AML-193 (cell line): ENCODE results near the gene FBLN2.

Source experiments
- DNase-seq, 2 experiments: peaks; one replicate each; lab custom pipeline; 2025; lab: John Stamatoyannopoulos, UW

The FBLN2 gene

DNA sequence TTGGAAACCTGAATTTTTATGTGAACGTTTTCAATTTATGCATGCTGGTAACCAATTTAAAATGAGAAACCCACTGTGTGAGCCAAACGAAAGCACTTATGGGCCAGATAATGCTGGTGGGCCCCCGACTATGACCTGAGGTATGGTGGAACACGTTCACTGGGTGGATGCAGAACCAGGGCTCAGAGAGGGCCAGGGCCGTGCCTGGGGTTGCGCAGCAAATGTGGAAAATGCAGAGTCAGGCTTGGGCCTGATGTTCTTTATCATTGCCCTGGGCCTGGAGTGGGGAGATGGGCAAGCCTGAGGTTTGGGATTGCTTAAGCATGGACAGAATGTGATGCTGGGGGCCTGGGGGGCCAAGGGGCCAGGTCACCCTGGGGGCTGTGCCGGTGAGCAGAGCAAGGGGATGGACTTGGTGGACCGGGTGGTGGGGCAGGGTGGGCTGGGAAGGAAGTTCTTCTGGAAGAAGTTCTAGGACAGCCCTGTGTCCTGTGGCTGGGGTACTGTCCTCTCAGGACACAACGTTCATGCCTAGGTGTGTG lies 17.9 kb downstream of the FBLN2 start:
- DNase-seq: no peak

DNA sequence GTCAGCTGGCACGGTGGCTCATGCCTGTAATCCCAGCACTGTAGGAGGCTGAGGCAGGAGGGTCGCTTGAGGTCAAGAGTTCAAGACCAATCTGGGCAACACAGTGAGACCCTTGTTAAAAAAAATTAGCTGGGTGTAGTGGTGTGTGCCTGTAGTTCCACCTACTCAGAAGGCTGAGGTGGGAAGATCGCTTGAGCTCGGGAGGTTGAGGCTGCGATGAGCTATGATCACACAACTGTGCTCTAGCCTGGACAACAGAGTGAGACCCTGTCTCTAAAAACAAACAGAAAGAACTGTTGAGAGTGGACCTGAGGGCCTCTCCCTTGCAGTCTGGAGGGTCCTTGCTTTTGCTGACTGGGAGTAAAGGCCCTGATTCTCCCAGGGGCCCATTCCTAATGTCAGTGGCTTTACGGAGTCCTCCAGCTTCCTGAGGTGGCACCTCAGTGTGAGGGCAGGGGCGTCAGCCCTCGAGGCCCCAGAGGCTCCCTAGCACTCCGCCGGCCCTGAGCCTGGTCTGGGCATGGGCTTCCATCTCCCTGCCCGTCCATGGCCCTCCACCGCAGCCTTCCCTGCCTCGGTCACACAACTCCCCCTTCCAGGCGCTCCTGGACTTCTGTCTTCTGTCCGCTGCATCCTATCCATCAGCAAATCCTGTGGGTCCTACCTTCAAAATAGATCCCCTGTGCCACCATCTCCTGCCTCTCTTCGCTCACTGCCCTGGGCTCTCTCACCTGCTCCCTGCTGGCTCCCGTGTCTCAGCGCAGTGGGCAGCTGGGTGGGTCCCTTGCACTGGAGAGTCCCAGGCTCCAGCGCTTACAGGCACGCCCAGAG lies 19.0 kb downstream of the FBLN2 start:
- no peak for DNase-seq

- no peak for DNase-seq
These were observed 19.6 kb downstream of the FBLN2 start for GRCh38 chr3:13568515-13569028.

- DNase-seq: no peak
These were observed 20.3 kb downstream of the FBLN2 start for GRCh38 chr3:13569201-13569600.

GRCh38 chr3:13569641-13570390 lies 20.9 kb downstream of the FBLN2 start:
- DNase-seq: no peak

GRCh38 chr3:13570391-13571194 lies 21.7 kb downstream of the FBLN2 start:
- no peak for DNase-seq

DNA sequence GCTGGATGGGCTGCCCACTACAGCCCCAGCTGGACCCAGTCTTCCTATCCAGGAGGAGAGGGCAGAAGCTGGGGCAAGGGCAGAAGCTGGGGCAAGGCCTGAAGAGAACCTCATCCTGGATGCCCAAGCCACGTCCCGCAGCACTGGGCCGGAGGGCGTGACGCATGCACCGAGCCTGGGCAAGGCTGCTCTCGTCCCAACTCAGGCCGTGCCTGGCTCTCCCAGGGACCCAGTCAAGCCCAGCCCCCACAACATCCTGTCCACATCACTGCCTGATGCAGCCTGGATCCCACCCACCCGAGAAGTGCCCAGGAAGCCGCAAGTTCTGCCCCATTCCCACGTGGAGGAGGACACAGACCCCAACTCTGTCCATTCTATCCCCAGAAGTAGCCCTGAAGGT lies 22.3 kb downstream of the FBLN2 start:
- no peak for DNase-seq

GRCh38 chr3:13571831-13572750 lies 23.2 kb downstream of the FBLN2 start:
- no peak for DNase-seq

DNA sequence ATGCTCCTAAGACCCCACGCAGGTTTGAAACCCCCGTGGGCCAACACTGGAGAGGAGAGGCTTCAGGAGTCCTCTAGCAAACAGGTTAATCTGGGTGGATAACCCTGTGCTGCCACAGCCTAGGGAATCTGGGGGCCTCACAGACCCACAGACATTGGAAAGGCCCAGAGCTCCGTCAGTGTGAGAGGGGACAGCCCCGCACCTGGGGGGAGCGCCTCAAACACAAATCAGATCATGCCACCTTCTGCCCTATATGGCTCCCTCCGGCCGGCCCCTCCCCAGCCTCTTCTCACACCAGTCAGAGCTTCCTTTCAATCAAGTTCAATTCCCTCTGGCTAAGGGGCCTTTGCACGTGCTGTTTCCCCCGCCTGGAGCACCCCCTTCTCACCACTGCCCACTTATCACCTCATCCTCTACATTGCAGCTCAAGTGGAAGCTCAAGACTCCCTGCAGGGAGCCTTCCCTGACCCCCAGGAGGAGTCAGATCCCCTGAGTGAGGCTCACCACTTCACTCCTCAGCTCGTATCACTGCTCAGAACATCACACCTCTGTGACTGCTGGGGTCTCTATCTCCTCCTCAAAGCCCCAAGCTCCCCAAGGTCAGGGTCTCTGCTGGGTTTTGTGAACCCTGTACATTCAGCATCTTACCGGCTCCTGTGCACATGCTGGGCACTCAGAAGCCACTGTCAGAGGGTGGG lies 24.1 kb downstream of the FBLN2 start:
- no peak for DNase-seq

DNA sequence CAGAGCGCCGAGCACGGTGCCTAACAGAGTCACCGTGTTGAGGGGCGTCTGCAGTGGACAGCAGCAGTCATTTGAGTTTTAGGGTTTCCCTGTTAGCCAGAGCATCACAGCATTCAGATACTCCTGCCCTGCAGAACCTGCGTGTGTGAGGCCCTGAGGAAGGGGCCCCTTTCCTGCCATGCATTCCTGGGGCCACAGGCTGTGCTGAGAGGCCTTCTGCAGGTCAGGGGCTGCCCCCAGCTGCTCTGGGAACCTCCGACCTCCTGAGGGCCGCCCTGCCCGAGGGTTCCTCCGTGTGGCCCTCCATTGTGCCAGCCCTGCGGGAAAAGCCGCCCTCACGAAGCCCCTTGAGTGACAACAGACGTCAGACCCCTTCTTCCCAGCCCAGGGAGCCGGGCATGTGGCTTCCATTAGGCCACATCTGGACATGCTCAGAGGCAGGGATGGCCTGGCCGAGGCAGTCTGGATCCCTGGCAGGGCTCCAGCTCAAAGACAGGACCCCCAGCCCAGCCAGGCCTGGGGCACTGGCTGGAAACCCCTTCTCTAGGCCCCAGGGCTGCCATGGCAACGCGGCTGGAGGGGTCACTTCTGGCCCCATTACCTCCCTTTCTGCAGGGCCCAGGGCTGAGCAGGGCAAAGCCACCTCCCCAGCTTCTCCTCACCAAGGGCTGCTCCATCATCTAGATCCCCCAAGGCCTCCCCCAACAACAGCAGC lies 25.3 kb downstream of the FBLN2 start:
- no peak for DNase-seq

GRCh38 chr3:13574798-13575451 lies 26.0 kb downstream of the FBLN2 start:
- no peak for DNase-seq

DNA sequence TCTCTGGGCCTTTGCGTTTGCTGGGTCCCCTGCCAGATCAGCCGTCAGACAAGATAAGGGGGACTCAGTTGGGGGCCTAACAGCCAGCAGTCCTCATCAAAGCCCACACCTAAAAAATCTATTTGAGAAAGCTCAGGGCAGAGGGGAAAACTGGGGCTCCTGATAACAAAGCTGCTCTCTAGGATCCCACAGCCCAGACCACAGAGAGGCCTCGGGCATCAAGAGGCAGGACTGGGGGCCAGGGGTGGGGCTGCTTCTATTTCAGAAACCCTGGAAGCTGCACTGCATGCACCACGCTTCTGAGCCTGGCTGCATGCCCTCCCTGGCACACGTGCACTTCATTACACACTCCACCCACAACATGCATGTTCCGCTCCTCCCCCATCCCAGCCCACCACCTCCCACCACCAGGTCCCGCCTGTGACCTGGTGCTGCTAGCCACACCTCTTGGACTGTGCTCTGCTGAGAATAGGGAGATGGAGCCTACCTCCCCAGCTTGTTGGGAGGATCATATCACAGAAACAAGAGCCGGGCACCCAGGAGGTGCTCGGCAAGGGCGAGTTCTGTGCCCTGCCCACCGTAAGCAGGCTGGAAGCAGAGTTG lies 26.6 kb downstream of the FBLN2 start:
- DNase-seq: no peak

GRCh38 chr3:13577181-13578121 lies 28.5 kb downstream of the FBLN2 start:
- no peak for DNase-seq

DNA sequence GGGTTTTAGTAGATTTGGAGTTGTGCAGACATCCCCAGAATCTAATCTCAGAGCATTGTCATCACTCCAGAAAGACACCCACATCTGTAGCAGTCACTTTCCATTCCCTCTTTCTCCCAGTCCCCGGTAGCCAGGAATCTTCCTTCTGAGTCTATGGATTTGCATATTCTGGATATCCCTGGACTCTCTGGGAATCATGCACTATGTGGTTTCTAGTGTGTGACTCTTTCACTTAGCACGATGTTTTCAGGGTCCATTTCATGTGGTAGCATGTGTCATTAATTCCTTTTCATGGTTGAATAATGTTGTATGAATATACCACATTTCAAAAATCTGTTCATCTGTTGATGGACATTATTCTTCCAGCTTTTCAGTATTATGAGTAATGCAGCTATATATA lies 29.3 kb downstream of the FBLN2 start:
- no peak for DNase-seq

- no peak for DNase-seq
These were observed 30.1 kb downstream of the FBLN2 start for GRCh38 chr3:13579063-13579462.

DNA sequence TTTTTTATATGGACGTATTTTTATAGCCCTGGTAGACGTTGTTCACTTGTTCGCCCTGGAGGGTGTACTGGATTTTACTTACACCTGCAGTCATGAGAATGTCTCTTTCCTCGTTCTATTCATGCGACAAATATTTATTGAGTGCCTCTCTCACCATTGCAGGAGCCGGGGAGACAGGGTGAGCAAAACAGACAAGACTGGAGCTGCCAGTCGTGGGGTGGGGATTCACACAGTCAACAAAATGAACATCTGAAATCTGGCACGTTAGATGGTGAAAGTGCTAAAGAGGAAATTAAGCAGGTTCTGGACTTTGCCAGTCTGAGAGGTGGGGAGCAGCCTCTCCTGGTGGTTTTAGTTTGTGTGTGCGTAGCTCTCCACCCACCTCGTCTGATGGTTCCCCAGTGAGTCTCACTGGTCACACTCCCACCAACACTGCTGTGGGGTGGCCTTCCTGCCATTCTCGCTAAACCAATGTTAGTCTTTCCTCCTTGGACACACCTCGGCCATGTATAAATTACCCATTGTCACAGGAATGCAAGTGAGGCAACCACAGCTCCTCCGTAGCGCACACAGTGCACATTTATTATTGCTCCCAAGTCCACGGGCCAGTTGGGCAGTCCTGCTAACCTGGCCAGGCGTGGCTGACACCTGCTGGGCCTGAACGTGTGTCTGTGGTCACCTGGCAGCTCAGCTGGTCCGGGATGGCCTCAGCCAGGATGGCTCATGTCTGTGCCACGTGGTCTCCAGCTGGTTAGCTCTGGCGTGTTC lies 31.5 kb downstream of the FBLN2 start:
- DNase-seq: no peak
